Measurements from ENCODE around the gene PPFIA1. TPM values are rescaled to one million over a fixed set of nuclear protein-coding genes. Genes with fewer than 3 reads are reported as not detected.

Gene PPFIA1
- total RNA-seq: 10 to 100 TPM; 34.3 to 42.0 TPM
- polyA plus RNA-seq (2013, experiment 1 of 2): 21.6 TPM
- polyA plus RNA-seq (2013, experiment 2 of 2): 26.1 TPM
- 44.1 to 107 (median 74.2) reads per million in 172 experiments for total RNA-seq

- no peaks in the 10 kb centered on the region for H3K9me3 ChIP-seq (ENCODE audit: control insufficient read depth in 1 of 2, insufficient read depth in 1 of 2, low read length in 2 of 2)
- Mint-ChIP-seq H3K36me3 (ENCODE audit: low read depth) (peaks cover 29% of the 10 kb centered on the region), H3K4me3 (peak within 1 kb of the TSS; percentile 94), H3K27ac (peak within 1 kb of the TSS; percentile 88), H3K9me3 (no peaks in the 10 kb centered on the region), H3K4me1 (ENCODE audit: low read depth) (peaks cover 35% of the 10 kb centered on the region), H3K27me3 (peaks cover 12% of the 10 kb centered on the region)
- peaks cover 22% of the 10 kb centered on the region for H3K36me3 ChIP-seq (ENCODE audit: insufficient read depth, low read length)
- H3K27me3 ChIP-seq (ENCODE audit: control insufficient read depth in 1 of 2, insufficient read depth in 2 of 2, low read length in 2 of 2): peaks cover 4 to 7% of the 10 kb centered on the region in 2 experiments
- ChIA-PET POLR2A (interaction anchor here (1.8 kb wide), 1 partner anchor 67 kb away, joined by 11 read pairs; the partner anchor contains the start of gene FADD), CTCF (interaction anchor here (1.1 to 2.3 kb wide), 3 partner anchors 9 to 74 kb away, joined by 4 to 8 read pairs (median 5); no protein-coding TSS in a partner anchor)
- peaks cover 24% of the 10 kb centered on the region for H3K4me1 ChIP-seq (ENCODE audit: insufficient read depth, low read length)
- ATAC-seq (ENCODE audit: poor library complexity) (peak; percentile 92), DNase-seq (peak; percentile 89 to 98 (median 96))
- peak within 1 kb of the TSS in 1 of 2 donors; percentile 58 for H3K27ac ChIP-seq (ENCODE audit: low read depth in 1 of 2, low read length in 2 of 2)
- peak within 1 kb of the TSS; percentile 98 for H3K4me3 ChIP-seq (ENCODE audit: low read length)
- no peak for TF ChIP-seq CTCF (IDR thresholded peaks at IDR 0.05)
- intact Hi-C loops (cut with DNase I, micrococcal nuclease): loop anchor here (1.0 to 5.0 kb wide), 4 partner anchors 66 to 598 kb away; partner anchors contain the start of genes CTTN (in 1 of the 2) and FADD (in 1 of the 2)
Measured at GRCh38 chr11:70270104-70270876, at the start of gene PPFIA1. TSS of gene PPFIA1 (plus strand) at chr11:70270690. CDS start at chr11:70272173, 1,483 bp downstream.

- ATAC-seq (ENCODE audit: poor library complexity) (no peak), DNase-seq (no peak)
- Mint-ChIP-seq H3K4me3 (no peak overlapping the region), H3K4me1 (ENCODE audit: low read depth) (no peaks in the 10 kb centered on the region), H3K36me3 (ENCODE audit: low read depth) (no peaks in the 10 kb centered on the region), H3K27me3 (peaks cover 15% of the 10 kb centered on the region), H3K9me3 (no peaks in the 10 kb centered on the region), H3K27ac (no peak overlapping the region)
- Histone ChIP-seq H3K27ac (ENCODE audit: low read depth in 1 of 2, low read length in 2 of 2) (no peak overlapping the region), H3K36me3 (ENCODE audit: insufficient read depth, low read length) (no peaks in the 10 kb centered on the region), H3K9me3 (ENCODE audit: control insufficient read depth in 1 of 2, insufficient read depth in 1 of 2, low read length in 2 of 2) (no peaks in the 10 kb centered on the region), H3K4me3 (ENCODE audit: low read length) (no peak overlapping the region), H3K4me1 (ENCODE audit: insufficient read depth, low read length) (no peaks in the 10 kb centered on the region), H3K27me3 (ENCODE audit: control insufficient read depth in 1 of 2, insufficient read depth in 2 of 2, low read length in 2 of 2) (no peaks in the 10 kb centered on the region)
- CTCF ChIA-PET: interaction anchor here (1.1 kb wide), 1 partner anchor 45 kb away, joined by 4 read pairs; no protein-coding TSS in a partner anchor
- POLR2A ChIA-PET: no interaction called here
- no peak for TF ChIP-seq CTCF (IDR thresholded peaks at IDR 0.05)
- intact Hi-C loops (cut with DNase I, micrococcal nuclease): no loop called here
Measured at GRCh38 chr11:70220920-70221319, 49.6 kb upstream of the PPFIA1 start.

GRCh38 chr11:70225681-70226177 lies 44.8 kb upstream of the PPFIA1 start:
- no peak for TF ChIP-seq CTCF (IDR thresholded peaks at IDR 0.05)
- Histone ChIP-seq H3K4me1 (ENCODE audit: insufficient read depth, low read length) (no peaks in the 10 kb centered on the region), H3K9me3 (ENCODE audit: control insufficient read depth in 1 of 2, insufficient read depth in 1 of 2, low read length in 2 of 2) (no peaks in the 10 kb centered on the region), H3K27ac (ENCODE audit: low read depth in 1 of 2, low read length in 2 of 2) (no peak overlapping the region), H3K4me3 (ENCODE audit: low read length) (no peak overlapping the region), H3K27me3 (ENCODE audit: control insufficient read depth in 1 of 2, insufficient read depth in 2 of 2, low read length in 2 of 2) (no peaks in the 10 kb centered on the region), H3K36me3 (ENCODE audit: insufficient read depth, low read length) (no peaks in the 10 kb centered on the region)
- H3K36me3 Mint-ChIP-seq (ENCODE audit: low read depth): no peaks in the 10 kb centered on the region
- no peaks in the 10 kb centered on the region for H3K4me1 Mint-ChIP-seq (ENCODE audit: low read depth)
- intact Hi-C loops (cut with DNase I, micrococcal nuclease): no loop called here
- ChIA-PET POLR2A (no interaction called here), CTCF (interaction anchor here (0.5 kb wide), 1 partner anchor 1387 kb away, joined by 3 read pairs; no protein-coding TSS in a partner anchor)
- DNase-seq (no peak), ATAC-seq (ENCODE audit: poor library complexity) (no peak)
- H3K27ac Mint-ChIP-seq: no peak overlapping the region
- no peaks in the 10 kb centered on the region for H3K9me3 Mint-ChIP-seq
- no peak overlapping the region for H3K4me3 Mint-ChIP-seq
- H3K27me3 Mint-ChIP-seq: no peaks in the 10 kb centered on the region
